ENCODE results near the gene KMT2B.
"Not testable (repeated sequence)": the region's sequence is repeated elsewhere in the genome, so short reads cannot be mapped to it uniquely, and the experiment has no call there.

Gene KMT2B

GRCh38 chr19:35756377-35757230, 38.8 kb downstream of the KMT2B start, which contains the start of gene HSPB6:
TSS of gene HSPB6 (minus strand) at chr19:35757029. CDS start at chr19:35757008, 21 bp downstream.
- DNase-seq: peak; percentile 68

DNA sequence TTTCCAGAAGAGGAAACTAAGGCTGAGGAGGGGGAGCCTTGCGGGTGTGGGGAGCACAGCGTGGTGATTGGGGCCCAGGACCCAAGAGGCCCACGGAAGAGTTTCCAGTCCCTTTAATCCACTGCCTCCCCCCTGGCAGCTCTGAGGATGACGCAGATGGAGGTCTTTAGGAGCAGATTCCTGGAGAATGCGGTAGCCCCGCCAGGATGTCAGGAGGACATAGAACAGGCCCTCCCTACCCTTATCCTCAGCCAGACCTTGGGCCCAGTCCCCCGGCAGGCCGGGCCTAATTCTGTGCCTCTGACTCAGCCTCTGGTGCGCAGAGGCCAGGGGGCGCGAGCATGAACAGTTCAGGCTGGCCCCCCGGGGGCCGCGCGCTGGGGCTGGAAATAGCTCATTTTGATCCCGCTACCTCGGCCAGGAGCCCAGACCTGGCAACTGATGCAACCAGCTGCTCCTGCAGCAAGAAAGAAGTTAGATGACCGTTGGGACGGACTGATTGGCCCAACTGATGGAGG, 39.5 kb downstream of the KMT2B start:
- peak; percentile 94 for DNase-seq

DNA sequence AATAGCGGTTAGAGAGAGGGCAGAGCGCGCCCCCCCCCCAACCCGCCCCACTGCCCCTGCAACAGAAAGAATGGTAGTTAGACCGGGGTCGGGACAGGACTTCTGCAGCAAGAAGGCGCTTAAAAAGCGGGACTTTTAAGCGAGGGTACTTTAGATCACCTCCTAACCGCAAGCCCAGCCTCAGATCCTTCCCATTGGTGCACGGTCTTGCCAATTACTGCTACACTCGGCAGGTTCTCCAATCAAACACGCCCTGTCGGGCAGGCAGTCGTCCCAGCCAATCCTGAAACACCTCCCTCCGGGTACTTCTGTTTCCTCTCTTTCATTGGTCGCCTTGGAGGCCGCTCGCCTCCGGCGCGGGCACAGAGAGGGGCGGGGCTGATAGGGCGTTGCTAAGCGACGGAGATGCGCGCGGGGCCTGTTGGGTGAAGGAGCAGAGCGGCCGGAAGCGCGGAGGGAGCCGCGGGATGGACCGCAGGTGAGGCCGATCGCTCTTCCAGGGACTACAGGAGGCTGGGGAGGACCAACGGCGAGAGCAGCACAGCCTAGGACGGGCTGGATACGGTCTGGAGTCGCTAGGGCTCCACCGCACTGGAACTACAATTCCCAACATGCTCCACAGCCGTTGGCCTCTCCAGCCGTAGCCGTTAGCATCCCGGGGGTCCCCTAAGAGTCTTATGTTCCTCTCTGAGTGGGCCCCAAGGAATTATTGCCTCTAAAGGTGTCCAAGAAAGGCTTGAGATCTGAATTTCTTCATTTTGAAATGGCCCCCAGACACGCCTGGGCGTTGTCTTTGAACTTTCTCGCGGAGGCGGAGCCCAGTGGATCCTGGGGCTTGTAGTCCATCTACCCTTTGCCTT, 40.2 kb downstream of the KMT2B start, which contains the start of gene PROSER3:
PROSER3 (plus strand) TSS at position 428 of the 860 bp plus-strand sequence; CDS start at position 468, 40 bp downstream.
- DNase-seq: peak; percentile 99

- no peak for DNase-seq
These were observed 41.9 kb downstream of the KMT2B start for GRCh38 chr19:35759697-35760096.

GRCh38 chr19:35760711-35761349, 43.0 kb downstream of the KMT2B start:
- peak; percentile 22 for DNase-seq

DNA sequence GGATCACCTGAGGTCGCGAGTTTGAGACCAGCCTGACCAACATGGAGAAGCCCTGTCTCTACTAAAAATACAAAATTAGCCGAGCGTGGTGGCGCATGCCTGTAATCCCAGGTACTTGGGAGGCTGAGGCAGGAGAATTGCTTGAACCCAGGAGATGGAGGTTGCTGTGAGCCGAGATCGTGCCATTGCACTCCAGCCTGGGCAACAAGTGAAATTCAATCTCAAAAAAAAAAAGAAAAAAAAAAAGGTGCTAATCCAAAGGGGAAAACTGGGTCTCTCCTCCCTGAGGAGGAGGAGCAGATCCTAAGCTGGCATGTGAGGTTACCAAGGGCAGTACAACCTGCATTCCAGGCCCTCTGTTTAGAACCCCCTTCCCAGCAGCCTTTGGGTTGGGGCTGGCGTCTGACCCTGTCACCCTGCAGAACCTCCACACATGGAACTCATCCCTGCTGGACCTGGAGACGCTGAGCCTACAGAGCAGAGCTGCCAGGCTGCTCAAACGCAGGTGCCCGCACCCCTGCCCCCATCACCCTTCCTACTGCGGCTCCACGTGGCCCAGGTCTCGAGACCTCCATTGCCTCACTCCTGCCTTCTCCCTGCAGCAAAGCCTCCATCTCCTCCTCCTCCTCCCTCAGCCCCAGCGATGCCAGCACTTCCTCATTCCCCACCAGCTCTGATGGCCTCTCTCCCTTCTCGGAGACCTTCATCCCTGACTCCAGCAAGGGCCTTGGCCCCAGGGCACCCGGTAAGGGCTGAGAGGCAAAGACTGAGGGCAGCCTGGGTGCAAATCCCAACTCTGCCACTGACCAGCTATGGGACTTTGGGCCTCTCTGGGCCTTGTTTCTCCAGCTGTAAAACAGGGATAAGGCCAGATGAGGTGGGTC, 46.9 kb downstream of the KMT2B start:
- DNase-seq: no peak

DNA sequence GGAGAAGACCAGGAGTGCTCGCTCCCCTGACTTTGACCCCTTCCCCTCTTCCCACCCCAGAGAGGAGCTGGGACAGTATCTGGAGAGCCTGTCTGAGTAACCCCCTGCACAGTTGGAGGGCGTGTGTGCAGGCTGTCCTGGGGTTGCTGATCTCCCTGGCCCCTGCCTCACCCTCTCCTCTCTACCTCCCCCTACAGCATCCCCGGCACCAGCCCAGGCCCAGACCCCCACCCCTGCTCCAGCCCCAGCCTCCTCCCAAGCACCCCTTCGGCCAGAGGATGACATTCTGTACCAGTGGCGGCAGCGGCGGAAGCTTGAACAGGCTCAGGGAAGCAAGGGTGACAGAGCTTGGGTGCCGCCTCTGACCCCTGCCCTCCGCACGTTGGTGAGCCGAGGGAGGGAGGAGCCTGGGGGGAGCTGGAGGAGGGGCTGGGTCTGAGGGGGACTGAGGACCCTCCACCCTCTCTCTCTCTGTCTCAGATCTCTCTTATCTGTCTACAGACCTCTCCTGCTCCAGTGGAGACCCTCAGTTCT, 48.8 kb downstream of the KMT2B start:
- no peak for DNase-seq

DNA sequence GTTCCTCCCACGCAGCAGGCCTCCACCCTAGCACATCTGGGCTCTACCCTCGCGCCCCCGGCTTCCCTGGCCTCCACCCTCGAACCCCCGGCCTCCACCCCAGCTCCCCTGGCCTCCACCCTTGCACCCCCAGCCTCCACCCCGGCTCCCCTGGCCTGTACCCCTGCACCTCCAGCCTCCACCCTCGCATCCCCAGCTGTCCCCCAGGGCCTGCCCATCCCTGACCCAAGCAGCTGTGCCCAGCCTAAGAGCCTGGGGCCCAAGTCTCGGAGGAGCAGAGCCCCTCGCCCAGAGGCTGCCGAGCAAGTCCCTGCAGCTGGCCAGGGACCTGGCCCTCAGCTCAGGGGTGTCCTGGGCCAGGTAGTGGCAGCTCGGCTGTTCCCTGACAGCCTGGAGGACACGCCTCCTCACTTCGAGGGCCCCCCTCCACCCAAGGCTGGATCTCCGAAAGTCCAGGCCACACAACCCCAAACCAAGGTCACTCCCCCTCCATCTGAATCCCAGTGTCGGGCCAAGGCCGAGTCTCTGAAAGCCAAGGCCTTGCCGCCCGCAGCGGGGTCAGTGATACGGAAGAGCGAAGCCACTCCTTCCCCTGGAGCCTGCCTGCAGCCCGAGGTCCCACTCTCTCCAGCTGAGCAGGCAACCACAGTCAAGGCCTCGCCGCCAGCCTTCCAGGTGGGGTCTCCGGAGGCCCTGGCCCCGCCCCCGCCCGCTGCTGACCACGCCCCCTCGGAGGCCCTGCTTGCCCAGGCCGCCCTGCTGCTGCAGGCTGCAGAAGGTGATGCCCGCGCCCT, 49.7 kb downstream of the KMT2B start:
- no peak for DNase-seq

- DNase-seq: no peak
These were observed 50.2 kb downstream of the KMT2B start for GRCh38 chr19:35768082-35768421.

DNA sequence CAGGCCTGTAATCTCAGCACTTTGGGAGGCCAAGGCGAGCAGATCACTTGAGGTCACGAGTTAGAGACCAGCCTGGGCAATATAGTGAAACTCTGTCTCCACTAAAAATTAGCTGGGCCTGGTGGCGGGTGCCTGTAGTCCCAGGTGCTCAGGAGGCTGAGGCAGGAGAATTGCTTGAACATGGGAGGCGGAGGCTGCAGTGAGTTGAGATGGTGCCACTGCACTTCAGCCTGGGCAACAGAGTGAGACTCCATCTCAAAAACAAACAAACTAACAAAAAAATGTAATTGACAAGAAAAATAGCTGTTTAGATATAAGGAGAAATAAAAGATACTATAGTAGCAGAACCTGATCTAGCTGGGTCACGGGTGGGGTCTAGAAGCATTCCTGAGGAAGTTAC, 54.6 kb downstream of the KMT2B start:
- DNase-seq: not testable (repeated sequence)

- no peak for DNase-seq
These were observed 55.4 kb downstream of the KMT2B start for GRCh38 chr19:35773020-35773806.

- DNase-seq: no peak
These were observed 56.7 kb downstream of the KMT2B start for GRCh38 chr19:35774274-35775045.

- no peak for DNase-seq
These were observed 57.2 kb downstream of the KMT2B start for GRCh38 chr19:35775046-35775297.

DNA sequence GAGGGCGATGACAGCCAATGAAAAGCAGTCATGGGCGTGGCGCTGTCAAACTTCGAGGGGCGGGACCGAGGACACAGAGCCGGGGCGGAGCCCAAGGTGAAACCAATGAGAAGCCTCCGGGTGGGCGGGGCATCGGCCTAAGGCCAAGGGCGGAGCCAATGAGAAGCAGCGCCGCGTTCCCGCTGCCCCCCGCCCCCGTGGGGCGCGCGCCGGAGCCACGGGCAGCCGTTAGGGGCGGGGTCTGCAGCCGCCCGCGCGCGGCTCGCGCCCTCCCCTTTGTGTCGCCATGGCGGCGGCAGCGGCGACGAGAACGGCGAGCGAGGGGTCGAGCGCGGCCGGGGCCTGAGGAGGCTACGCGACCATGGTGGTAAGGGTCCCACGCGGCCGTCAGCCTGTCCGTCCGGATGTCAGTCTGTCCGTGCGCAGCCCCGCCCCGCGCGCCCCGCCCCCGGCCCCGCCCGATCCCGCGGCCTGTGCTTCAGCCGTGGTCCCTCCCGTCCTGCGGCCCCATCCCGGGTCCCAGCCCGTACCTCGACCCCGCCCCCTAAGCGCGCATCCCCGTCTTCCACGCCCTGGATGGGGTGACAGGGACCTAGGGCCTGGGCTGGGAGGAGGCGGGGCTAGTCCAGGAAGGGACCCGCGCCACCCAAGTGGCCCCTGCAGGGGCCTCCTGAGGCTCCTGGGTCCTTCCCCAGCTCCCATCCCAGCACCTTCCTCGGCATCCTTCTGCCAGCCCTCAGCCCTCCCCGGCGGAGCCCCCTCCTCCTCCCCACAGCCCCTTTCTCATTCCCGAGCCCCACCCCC, 57.7 kb downstream of the KMT2B start, which contains the start of gene ARHGAP33:
ARHGAP33 (plus strand) TSS at position 267 of the 804 bp plus-strand sequence; CDS start at position 362, 95 bp downstream.
- peak; percentile 97 for DNase-seq

GRCh38 chr19:35776102-35776788, 58.4 kb downstream of the KMT2B start:
- DNase-seq: no peak

DNA sequence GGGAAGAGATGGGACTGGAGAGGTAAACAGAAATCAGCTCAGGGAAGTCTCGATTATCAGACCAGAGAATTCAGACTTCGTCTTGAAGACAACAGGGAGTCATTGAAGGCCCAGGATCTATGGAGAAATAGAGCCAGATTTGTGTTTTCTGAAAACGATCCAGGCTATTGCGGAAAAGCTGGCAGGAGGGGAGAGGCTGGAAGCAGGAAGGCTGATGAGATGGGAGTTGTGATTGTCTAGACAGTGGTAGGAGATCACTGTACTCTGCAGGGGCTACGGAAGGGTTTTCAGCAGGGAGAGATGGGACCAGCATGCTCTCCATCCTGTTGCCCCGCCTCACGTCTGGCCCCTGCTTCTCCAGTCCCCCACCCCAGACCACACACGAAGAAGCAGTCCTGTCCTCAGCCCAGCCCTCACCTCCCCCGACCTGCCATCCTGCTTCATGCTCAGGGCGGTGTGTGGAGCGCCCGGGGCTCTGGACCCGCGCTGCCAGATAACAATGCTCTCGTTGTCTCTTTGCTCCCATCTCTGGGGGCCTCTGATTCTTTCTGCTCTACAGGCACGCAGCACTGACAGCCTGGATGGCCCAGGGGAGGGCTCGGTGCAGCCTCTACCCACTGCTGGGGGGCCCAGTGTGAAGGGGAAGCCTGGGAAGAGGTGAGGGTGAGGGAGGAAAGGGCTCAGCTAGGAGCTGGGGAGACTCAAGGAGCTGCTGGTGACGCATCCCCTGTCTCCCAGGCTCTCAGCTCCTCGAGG, 59.5 kb downstream of the KMT2B start:
- no peak for DNase-seq

DNA sequence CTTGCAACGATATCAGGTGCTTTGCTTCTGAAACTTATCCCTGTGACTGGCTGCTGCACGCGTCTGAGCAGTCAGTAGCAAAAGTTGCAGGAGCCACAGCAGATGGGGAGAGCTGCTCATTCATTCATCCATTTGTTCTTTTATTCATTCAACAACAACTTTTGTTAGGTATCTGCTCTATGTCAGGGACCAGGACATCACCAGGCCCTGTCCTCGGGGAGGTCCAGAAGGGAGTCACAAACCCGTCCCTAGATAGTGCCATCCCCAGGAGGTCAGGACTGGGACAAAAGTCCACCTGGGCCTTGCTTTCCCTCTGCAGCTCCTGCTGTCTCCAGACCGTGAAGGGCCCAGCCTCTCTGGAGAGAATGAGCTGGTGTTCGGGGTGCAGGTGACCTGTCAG, 60.2 kb downstream of the KMT2B start:
- no peak for DNase-seq
